ENCODE data around the gene TWNK.

DNA sequence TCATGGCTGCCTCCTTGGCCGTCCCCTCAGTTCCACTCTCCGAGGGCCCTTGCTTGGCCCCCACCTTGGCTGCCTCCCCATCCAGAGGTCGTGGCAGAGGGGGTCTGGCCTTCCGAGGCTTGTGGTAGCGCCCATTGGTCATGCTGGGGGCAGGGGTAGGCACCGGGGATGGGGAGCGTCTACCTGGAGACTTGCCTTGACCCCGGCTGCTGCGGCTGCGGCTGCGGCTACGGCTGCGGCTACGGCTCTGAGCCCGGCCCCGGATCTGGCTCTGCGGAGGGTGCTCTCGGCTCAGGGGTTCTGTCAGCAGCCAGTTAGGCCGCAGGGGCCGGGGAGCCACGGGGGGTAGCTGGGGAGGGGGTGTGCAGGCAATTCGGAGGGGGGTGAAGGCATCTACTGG, 23.0 kb downstream of the TWNK start:
- TF ChIP-seq, protein P1, sequence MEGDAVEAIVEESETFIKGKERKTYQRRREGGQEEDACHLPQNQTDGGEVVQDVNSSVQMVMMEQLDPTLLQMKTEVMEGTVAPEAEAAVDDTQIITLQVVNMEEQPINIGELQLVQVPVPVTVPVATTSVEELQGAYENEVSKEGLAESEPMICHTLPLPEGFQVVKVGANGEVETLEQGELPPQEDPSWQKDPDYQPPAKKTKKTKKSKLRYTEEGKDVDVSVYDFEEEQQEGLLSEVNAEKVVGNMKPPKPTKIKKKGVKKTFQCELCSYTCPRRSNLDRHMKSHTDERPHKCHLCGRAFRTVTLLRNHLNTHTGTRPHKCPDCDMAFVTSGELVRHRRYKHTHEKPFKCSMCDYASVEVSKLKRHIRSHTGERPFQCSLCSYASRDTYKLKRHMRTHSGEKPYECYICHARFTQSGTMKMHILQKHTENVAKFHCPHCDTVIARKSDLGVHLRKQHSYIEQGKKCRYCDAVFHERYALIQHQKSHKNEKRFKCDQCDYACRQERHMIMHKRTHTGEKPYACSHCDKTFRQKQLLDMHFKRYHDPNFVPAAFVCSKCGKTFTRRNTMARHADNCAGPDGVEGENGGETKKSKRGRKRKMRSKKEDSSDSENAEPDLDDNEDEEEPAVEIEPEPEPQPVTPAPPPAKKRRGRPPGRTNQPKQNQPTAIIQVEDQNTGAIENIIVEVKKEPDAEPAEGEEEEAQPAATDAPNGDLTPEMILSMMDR (IDR thresholded peaks at IDR 0.05; ENCODE audit: low read depth, low read length) = no peak
- no peak for TF ChIP-seq EZH2phosphoT487 (IDR thresholded peaks at IDR 0.05; ENCODE audit: low read depth)

Data from OCI-LY3 (cell line).